ENCODE data around the gene C1QTNF1.
A peak's percentile ranks its signal among the peaks of the same experiment; 100 is the strongest.

C1QTNF1 gene

DNA sequence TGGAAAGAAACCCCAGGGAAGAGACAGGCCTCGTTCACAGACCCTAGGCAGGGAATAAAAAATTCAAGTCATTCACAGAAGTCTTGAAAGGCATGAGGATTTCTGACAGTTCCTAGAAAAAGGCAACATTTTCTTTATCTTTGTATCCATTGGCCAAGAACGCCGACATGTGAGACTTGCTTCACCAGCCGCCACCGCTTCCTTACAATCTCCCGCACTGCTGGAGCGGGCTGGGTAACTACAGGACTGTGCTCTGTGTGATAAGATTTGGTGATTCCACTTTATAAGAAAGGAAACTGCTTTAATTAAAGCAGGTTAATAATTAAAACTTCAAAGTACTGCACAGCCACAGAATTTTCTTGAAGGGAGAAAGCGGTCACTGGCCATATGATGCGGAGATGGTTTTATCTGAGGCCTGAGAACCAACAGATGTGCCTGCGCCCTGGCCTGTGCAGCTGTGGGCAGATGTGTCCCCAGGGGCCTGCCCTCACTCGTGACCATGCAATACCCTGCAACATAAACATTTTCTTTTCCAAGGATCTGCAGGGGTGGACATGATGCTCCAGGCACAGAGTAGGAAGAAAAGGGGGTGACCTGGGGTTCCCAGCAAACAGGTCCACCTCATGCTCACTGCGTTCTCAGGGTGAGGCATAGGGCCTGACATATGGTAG lies 31.3 kb upstream of the C1QTNF1 start:
- no peak for DNase-seq (ENCODE audit: low read depth in 2 of 3, low spot score in 2 of 3)

DNA sequence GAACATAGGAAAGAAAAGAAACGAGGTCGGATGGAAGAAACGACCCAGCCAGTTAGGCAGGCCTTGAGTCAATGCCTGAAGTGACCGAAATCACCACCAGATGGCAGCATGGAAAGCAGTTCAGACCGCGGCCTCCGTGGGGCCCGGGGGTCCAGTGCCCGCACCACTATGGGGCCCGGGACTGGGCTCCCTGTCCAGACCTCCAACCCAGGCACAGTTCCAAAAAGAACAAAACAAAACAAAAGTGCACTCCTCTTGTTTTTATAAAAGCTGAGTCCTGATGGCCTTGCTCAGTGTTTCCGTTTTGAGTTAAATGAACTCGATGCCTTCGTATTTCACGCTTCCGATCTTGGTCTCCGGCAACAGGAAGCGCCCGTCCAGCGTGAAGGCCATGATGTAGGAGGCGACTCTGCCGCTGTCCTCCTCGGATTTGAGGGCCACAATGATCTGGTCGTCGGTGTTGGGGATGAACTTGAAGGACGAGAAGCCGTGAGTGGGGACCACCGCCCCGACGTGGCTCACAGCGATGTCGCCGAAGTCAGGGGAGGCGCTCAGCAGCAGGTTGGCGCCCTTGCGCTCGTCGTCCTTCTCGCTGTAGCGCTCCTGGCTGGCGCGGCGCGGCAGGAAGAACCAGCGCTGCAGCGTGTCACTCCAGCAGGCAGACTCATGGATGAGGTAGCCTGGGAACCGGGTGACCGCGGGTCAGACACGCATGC lies 30.6 kb upstream of the C1QTNF1 start:
- peak in 1 of 3 experiments; percentile 34 for DNase-seq (ENCODE audit: low read depth in 2 of 3, low spot score in 2 of 3)

DNA sequence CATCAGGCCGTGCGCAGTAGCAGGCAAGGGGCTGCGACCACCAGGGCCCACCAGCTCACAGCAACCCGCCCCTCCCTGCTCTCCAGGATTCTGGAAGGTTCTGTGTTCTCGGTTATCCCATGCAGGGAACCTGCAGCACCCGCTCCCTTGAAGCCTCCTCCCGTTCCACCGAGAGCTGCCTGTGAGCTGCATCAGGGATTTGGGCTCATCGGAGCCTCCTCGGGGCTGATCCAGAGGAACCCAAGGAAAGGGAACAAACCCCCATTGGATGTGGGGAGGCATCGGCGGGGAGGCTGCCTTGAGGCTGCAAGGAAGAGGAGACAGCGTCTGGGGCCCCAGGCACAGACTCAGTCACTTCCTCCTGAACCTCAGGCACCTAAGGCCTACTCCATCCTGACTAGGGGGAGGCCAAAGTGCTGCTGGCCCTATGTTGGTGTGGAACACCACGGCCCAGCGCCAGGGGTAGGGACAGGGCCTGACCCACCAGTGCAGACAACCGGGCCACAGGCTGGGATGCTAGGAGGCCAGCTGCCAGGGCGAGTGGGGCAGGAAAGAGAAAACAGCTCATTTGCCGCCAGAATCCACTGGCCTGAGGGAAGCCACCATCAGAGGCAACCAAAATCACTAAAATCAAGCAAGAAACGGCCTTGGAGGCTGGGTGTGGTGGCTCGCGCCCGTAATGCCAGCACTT lies 29.8 kb upstream of the C1QTNF1 start:
- DNase-seq (ENCODE audit: low read depth in 2 of 3, low spot score in 2 of 3), result no peak

DNA sequence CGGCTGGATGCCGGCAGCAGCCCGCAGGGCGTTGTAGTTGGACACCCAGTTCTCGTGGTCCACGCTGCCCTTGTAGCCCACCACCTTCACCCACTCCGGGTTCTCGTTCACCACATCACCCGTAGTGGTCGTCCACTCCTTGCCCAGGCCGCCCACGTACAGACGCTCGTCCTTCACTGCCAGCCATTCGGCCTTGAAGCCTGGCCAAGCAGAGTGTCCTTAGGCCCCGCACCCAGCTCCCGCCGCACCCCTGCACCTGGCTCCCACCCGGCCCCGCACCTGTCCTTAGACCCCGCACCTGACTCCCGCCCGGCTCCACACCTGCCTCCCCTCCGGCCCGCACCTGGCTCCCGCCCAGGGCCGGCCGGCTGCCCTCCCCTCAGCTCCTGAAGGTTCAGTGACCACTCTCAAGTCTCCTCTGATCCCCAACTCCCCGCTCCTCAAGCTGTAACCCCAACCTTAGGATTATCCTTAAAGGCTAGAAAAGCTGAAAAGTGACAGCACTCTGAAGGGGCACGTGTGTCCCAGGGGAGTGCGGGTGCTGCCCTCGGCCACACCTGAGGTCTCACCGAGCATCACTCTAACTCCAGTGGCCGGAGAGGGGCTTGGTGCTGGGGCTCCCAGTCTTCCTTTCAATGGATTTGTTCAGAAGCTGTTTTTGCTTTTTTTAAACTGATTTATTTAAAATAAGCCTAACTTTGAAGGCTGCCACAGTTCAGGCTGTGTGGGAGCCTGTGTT lies 28.8 kb upstream of the C1QTNF1 start:
- no peak for DNase-seq (ENCODE audit: low read depth in 2 of 3, low spot score in 2 of 3)

DNA sequence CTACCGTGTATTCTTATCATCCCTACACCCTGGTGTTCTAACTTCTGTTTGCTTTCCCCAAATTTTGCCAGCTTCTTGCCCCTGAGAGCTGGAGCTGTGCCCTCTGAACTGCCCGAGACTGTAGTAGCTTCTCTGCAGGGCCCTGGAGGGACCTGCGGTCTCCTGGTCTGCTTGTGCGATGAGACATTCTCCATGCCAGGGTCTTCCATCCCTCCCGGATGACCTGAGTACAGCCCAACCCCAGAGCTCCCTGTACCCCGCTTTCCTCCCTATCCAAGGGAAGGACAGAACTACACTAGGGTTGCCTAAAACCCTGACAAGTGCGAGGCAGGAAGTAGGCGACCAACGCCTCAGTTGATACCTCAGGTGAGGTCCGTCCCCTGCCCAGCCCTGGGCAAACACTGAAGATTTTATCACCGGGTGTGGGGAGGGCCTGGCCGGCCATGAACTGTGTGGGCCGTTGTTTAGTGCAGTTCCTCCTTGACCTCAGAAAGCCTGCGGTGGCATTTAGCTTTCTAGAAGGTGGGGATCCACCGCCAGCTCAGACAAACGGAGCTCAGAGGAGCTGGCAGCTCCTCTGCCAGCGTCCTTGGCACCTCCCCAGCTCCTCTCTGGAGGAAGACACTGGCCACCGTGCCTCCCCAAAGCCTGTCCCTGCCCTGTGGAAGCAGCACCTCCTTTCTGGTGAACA lies 28.1 kb upstream of the C1QTNF1 start:
- no peak for DNase-seq (ENCODE audit: low read depth in 2 of 3, low spot score in 2 of 3)

DNA sequence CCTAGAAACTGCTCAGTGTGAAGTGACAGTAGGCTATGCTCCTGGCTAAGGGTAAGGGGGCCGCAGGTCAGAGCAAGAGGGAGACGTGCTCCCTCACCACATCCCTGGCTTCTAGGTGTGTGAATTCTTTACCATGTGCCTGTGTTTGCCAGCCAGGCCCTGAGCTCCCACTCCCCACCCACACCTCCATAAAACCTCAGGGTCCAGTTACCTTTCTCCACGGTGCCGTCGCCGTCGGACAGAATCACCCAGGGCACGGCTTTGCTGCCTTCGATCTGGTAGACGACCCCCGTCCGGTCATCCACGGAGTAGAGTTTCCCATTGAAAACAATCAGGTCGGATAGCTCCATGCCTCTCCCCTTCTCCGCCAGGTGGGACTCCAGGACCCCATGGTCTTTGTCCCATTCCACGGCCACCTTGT lies 27.2 kb upstream of the C1QTNF1 start:
- DNase-seq (ENCODE audit: low read depth in 2 of 3, low spot score in 2 of 3), result no peak

DNA sequence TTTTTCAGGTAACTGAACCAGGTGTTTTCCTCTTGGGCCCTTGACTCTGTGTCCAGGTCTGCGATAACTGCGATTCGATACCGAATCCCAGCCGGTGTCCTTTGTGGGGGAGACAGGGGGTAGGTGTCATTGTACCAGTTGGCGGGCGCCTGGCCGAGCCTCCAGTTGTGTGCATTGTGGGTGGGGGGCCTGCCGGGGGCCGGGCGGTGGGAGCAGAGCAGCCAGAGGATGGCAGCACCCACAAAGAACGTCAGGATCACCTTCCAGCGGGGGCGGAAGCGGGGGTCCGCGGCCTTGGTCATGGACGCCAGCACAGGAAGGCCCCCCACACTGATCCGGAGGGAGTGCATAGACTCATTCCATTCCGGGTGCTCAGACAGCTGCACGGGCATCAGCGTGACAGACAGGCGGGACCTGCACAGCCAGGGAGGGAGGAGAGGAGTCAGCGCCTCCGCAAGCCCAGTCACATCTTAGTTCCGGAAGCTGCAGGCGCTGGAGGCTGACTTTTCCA lies 26.7 kb upstream of the C1QTNF1 start:
- DNase-seq (ENCODE audit: low read depth in 2 of 3, low spot score in 2 of 3), result no peak

DNA sequence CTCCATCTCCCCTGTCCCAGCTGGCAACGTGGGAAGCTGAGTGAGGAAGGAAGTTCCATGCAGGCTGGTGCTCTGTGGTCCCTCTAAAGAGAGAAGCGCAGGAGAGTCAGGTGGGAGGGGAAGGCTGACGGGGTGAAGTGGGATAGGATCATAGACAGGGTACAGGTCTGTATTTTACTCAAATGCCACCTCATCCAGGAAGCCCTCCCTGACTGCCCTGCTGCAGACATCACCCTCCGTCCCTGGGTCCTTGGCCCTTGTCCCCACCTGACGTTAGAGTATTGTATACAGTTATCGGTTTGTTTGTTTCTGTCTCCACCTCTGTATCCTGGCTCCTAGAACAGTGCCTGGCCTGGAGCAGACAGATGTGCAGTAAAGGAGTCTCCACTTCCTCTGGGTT lies 26.1 kb upstream of the C1QTNF1 start:
- no peak for DNase-seq (ENCODE audit: low read depth in 2 of 3, low spot score in 2 of 3)

DNA sequence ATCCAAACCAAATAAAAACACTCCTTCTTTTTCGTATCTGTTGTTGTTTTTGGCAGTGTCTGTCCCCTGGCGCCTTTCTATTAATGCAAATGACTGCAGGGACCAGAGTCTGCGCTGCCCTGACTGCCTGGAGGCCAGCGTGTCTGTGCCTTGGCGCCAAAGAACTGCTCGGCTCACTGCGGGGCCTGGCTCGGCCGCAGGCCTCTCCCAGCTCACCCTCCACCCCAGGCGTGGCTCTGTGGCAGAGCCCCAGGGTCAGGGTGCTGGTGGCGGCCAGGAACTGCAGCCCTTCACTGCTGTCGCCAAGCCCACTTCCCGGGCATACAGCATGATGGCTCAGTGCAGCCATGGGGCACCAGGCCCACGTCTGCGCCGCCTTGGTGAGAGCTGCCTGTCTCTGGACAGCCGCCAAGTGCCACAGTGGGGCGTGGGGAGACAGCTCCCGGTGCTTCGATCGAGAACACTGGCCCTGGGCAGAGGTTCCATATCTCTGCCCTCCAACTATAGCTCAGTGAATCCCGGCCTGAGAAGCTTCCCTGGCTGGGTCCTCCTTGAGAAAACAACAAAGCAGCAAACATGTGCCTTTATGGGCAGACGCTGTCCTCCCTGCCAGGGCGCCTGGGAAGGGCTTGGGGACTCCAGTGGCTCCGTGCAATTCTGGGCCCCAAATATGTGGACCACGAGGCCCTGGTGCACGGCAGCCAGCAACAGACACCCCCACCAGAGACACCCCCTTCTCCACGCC lies 25.5 kb upstream of the C1QTNF1 start:
- DNase-seq (ENCODE audit: low read depth in 2 of 3, low spot score in 2 of 3), result no peak

DNA sequence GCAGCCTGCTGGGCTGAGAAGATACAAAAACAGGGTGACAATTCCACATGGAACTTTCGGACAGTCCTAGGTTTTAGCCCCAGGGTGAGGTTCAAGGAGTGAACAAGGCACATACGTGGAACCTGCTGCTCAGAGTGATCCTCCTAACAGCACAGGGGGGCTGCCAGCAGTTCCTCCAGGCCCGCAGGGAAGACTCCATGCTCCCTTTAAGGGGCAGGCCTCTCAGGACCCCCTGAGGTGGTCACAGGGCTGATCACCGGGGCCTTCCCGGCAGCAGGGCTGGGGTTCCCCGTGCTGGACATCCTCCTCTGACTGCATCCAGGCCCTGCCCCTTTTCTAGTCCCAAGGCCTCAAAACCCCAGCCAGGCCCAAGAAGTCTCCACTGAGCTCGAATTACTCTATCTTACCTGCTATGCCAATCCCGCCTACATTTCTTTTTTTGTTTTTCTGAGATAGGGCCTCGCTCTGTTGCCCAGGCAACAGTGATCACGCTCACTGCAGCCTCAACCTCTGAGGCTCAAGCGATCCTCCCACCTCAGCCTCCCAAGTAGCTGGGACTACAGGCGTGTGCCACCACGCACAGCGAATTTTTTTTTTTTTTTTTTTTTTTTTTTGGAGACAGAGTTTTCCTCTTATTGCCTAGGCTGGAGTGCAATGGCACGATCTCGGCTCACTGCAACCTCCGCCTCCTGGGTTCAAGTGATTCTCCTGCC lies 24.8 kb upstream of the C1QTNF1 start:
- DNase-seq (ENCODE audit: low read depth in 2 of 3, low spot score in 2 of 3), result no peak

DNA sequence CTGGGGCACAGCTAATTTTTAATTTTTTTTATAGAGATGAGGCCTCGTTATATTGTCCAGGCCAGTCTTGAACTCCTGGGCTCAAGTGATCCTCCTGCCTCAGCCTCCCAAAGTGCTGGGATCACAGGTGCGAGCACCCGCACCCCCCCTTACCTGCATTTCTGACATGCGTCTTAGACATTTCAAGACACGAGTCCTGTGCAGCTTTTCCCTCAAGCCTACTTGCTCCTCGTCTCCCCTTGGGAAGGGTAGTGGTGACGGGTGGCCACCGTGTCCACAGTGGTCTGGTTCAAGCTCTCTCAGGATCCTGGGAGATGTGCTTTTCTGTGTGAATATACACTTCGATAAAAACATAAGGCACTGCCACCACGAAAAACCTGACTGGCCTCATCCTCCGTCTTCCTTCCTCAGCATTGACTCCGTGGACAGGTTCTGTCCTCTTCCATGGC lies 24.0 kb upstream of the C1QTNF1 start:
- DNase-seq (ENCODE audit: low read depth in 2 of 3, low spot score in 2 of 3), result no peak

DNA sequence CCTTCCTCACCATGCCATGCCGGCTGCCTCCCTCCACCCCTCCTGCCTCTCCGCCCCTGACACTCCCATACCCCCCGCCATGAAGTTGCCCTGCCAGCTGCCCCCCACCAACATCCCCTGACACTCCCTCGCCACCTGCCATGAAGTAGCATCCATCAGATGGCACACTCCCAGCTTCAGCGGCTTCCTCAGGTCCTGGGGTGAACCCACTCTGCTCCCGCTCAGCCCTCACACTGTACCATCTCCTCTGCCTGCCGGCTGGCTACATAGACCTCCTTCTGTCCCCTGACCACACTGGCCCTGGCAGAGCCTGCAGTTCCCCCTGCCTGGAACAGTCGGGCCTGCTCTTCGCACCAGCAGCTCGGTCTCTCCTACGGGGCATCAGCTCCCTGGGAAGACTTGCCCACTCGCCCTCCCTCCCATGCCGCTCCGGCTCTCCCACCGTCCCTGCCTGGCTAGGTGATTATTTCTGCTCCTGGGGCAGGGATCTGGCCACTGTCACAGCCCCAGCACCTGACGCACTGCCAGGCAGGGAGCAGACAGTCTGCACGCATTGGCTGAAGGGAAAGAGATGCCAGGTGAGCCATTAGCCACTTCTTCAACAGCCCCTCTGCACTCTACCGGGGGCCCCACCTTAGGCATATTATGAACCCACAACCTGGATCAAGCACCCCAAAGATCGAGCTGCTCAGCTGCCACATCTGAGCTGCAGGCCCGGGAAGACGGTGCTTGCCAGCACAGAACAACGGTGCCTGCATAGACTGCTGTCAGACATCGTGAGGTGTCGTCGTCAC lies 23.4 kb upstream of the C1QTNF1 start:
- no peak for DNase-seq (ENCODE audit: low read depth in 2 of 3, low spot score in 2 of 3)

DNA sequence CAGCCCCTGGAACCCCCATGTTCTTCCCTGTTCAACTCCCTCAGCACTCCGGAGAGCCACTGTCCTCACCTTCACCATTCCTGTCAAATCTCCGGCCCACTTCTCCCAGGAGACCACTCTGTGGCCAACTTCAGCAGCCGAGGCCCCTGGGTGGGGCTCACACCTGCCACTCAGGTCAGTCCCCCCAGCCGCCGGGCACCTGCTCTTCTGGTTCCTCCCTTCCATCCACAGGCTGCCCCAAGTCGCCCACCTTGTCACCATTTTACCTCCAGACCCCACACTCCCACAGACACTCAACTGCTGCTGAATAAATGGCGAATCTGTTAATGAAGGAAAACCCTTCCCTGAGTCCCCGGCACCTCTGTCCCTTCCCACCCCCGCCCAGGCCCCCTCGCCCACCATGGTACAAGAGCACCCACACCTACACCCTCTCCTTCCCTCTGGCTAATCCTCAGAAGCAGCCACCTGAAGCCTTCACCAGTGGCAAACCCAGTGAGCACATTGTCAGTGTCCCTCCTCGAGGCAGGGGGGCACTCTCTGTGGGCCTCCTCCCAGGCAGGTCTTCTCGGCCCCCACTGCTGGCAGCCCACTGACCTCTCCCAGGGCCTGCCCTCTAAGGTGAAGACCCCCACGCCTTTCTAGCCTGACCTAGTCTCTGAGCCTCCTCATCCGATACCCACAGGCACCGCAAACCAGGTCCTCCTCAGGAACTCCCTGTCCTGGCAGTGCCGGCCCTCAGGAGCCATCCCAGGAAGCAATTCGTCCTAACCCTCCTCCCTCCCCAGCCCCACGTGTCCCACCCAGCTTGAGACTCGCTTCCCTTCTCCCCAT lies 22.6 kb upstream of the C1QTNF1 start:
- no peak for DNase-seq (ENCODE audit: low read depth in 2 of 3, low spot score in 2 of 3)

DNA sequence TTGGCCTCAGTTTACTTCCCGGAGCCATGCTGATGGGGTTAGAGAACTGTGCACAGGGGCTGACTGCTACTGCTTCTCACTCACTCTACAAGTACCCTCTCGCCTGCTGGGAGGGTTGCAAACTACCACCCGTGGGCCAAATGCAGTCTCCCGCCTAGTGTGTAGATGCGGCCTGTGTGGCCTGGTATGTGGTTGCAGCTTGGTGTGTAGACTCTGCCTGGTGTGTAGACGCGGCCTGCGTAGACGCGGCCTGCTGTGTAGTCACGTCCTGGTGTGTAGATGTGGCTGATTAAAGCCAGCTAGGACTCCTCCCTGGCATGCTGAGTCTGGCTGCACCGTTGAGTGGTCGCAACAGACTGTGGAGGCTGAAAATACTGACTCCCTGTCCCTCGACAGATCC lies 21.7 kb upstream of the C1QTNF1 start:
- no peak for DNase-seq (ENCODE audit: low read depth in 2 of 3, low spot score in 2 of 3)

DNA sequence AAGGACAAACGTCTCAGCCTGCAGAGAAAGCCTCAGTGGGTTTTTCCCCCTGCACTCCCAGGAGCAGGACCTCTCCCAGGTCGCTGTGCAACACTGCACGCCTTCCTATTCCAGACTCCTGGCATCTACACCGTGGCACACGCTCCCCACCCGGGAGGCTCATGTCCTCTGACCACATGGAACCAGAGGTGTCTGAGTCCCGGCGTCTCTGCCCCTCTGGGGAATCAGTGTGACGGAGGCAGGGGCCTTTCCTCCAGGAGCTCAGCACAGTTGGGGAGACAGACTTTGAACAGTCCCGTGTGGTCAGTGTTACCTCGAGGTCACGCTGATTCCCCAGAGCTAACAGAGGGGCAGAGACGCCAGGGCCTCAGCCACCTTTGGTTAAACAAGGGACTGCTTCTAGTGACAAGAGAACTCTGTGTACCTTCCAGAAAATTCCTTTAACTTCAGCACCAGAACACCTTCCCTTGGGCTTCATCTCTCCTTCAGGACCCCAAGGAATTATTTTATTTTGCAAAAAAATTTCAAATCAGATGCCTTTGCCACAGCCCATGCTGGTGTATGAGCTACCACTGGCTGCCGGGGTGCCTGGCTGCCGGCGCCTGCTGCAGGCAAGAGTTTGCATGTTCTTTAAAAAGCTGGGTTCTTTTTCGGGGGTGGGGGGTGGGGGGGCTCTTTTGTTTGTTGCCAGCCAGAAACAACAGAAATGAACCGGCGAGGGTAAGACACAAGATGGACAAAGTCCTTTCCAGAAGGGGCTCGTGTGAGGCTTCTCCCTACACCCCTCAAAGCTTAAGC lies 21.0 kb upstream of the C1QTNF1 start:
- no peak for DNase-seq (ENCODE audit: low read depth in 2 of 3, low spot score in 2 of 3)

DNA sequence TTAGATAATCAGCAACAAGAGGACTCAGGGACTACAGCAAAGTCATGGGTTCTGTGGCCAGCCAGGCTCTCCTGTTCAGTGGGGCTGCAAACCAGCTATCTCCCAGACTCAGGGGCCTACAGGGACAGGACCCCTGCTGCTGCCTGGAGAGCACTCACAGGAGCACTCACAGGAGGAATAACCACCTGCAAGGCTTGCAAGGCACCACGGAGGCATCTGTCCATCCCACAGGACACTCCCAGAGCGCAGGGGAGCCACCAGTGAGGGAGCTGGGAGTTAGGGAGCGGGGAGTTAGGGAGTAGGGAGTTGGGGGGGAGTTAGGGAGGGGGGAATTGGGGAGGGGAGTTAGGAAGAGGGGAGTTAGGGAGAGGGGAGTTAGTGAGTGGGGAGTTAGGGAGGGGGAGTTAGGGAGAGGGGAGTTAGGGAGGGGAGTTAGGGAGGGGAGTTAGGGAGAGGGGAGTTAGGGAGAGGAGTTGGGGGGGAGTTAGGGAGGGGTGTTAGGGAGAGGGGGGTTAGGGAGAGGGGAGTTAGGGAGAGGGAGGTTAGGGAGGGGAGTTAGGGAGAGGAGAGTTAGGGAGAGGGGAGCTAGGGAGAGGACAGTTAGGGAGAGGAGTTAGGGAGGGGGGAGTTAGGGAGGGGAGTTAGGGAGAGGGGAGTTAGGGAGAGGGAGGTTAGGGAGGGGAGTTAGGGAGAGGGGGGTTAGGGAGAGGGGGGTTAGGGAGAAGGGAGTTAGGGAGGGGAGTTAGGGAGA lies 20.1 kb upstream of the C1QTNF1 start:
- DNase-seq (ENCODE audit: low read depth in 2 of 3, low spot score in 2 of 3), result no peak
